Endothelial cell of umbilical vein (primary cell): ENCODE results near the gene NUP155. TPM values are rescaled to one million over a fixed set of nuclear protein-coding genes. Genes with fewer than 3 reads are reported as not detected.
A peak's percentile ranks its signal among the peaks of the same experiment; 100 is the strongest.

ENCODE experiments used
- Bru-seq: library from RNA; stranded (reverse); fragments of 400-500 nt; gene quantifications from one replicate; lab custom pipeline; 2021; lab: Mats Ljungman, UMichigan
- BruChase-seq, 2 experiments: library from RNA; stranded (reverse); fragments of 400-500 nt; gene quantifications; one replicate each; lab custom pipeline; 2021; lab: Mats Ljungman, UMichigan
- BruUV-seq: library from RNA; stranded (reverse); fragments of 400-500 nt; replicated peaks from 2 replicates; lab custom pipeline; 2021; lab: Mats Ljungman, UMichigan
- CTCF ChIA-PET: fragments of 300-600, 350-600 bp; sonication (Branson Sonifier 250); formaldehyde crosslinking; loops from one replicate; lab custom pipeline; 2021; ENCODE audit warnings: antibody characterized with exemption, inconsistent platforms; lab: Charles Lee
- POLR2A ChIA-PET: fragments of 300-600, 350-600 bp; sonication (Branson Sonifier 250); formaldehyde crosslinking; loops from one replicate; lab custom pipeline; 2021; ENCODE audit warnings: antibody characterized with exemption, inconsistent platforms; lab: Charles Lee
- DNase-seq: peaks from one replicate; pipeline ENCODE4 v3.0.0-alpha.2; 2011; ENCODE audit warnings: low read depth, low spot score
- FAIRE-seq: peaks from 2 replicates; lab custom pipeline; 2011; peaks lifted over from hg19 to GRCh38; lab: Jason Lieb, UNC
- H2AFZ ChIP-seq: 2 replicates; pipeline ENCODE4 v1.6.0; 2012; ENCODE audit warnings: low read depth, low read length, control low read depth, inconsistent platforms
- H3K27ac ChIP-seq: 2 replicates; pipeline ENCODE4 v1.5.1; 2011; ENCODE audit warnings: low read depth, mild to moderate bottlenecking, control low read depth, low read length, moderate library complexity; ENCODE audit not compliant: insufficient read depth
- H3K27me3 ChIP-seq, 2 experiments: 2 replicates each; pipeline versions ENCODE4 v1.6.0 to v1.6.1; 2011; ENCODE audit warnings: low read length in 2 of 2, mixed read lengths in 1 of 2; ENCODE audit not compliant: control insufficient read depth in 2 of 2, insufficient read depth in 2 of 2
- H3K36me3 ChIP-seq, 2 experiments: 2 replicates in 1 of 2; 3 replicates in 1 of 2; pipeline ENCODE4 v1.5.1; 2011; ENCODE audit warnings: low read length in 2 of 2, mild to moderate bottlenecking in 1 of 2, moderate library complexity in 1 of 2; ENCODE audit not compliant: control insufficient read depth in 2 of 2, insufficient read depth in 2 of 2; ENCODE audit errors: extremely low read depth in 1 of 2
- H3K4me1 ChIP-seq: 3 replicates; pipeline ENCODE4 v1.5.1; 2011; ENCODE audit warnings: mild to moderate bottlenecking, low read length; ENCODE audit not compliant: control insufficient read depth, insufficient read depth; ENCODE audit errors: extremely low read depth
- H3K4me2 ChIP-seq: 2 replicates; pipeline ENCODE4 v1.6.1; 2011; ENCODE audit warnings: low read length, control low read depth, mixed read lengths; ENCODE audit not compliant: insufficient read depth
- H3K4me3 ChIP-seq, 3 experiments: fragments of 200-600 bp in 1 of 3; sonication (generic), shearing (Covaris generic) in 1 of 3; replicated peaks in 1 of 3; 2 replicates each; pipeline ENCODE4 v1.5.1; 2011 to 2016; ENCODE audit warnings: control low read depth in 3 of 3, low read length in 3 of 3, mild to moderate bottlenecking in 2 of 3, inconsistent platforms in 1 of 3, low read depth in 1 of 3, moderate library complexity in 1 of 3; ENCODE audit not compliant: insufficient read depth in 1 of 3
- H3K79me2 ChIP-seq: 2 replicates; pipeline ENCODE4 v1.6.0; 2012; ENCODE audit warnings: low read length, inconsistent platforms; ENCODE audit not compliant: control insufficient read depth, insufficient read depth
- H3K9ac ChIP-seq: replicated peaks from 2 replicates; pipeline ENCODE3; 2011; ENCODE audit warnings: low read length, control low read depth; ENCODE audit not compliant: insufficient read depth; ENCODE audit errors: extremely low read depth
- H3K9me1 ChIP-seq: replicated peaks from 3 replicates; pipeline ENCODE4 v1.6.0; 2011; ENCODE audit warnings: mild to moderate bottlenecking, low read length; ENCODE audit not compliant: control insufficient read depth, insufficient read depth; ENCODE audit errors: extremely low read depth
- H3K9me3 ChIP-seq: replicated peaks from 2 replicates; pipeline ENCODE4 v1.5.1; 2012; ENCODE audit warnings: low read length, inconsistent platforms; ENCODE audit not compliant: control insufficient read depth, insufficient read depth
- H4K20me1 ChIP-seq: replicated peaks from 2 replicates; pipeline ENCODE3; 2011; ENCODE audit warnings: mild to moderate bottlenecking, low read length; ENCODE audit not compliant: control insufficient read depth, insufficient read depth; ENCODE audit errors: extremely low read depth
- EZH2 ChIP-seq: IDR thresholded peaks from 2 replicates; pipeline ENCODE4 v1.6.1; 2012; ENCODE audit warnings: borderline replicate concordance, low read depth, mild to moderate bottlenecking, moderate library complexity, low read length, inconsistent platforms; ENCODE audit not compliant: severe bottlenecking
- FOS ChIP-seq: IDR thresholded peaks from 2 replicates; pipeline ENCODE4 v1.6.1; 2011; ENCODE audit warnings: mild to moderate bottlenecking, low read length, moderate library complexity, borderline replicate concordance; ENCODE audit not compliant: insufficient read depth
- GATA2 ChIP-seq: IDR thresholded peaks from 2 replicates; pipeline ENCODE4 v1.7.0; 2011; ENCODE audit warnings: low read depth, mild to moderate bottlenecking, moderate library complexity, mixed read lengths, low read length; ENCODE audit not compliant: insufficient read length, insufficient read depth
- JUN ChIP-seq: IDR thresholded peaks from 2 replicates; pipeline ENCODE4 v1.6.1; 2011; ENCODE audit warnings: borderline replicate concordance, low read depth; ENCODE audit not compliant: insufficient read length, insufficient read depth
- MYC ChIP-seq: IDR thresholded peaks from one replicate; pipeline ENCODE4 v1.6.1; 2011; ENCODE audit warnings: mild to moderate bottlenecking, low read depth, low read length
- POLR2A ChIP-seq: IDR thresholded peaks from 2 replicates; pipeline ENCODE4 v1.6.1; 2012; ENCODE audit warnings: low read depth, mild to moderate bottlenecking, control low read depth, low read length
- POLR2AphosphoS5 ChIP-seq: IDR thresholded peaks from 2 replicates; pipeline ENCODE4 v1.6.1; 2012; ENCODE audit warnings: low read depth, mild to moderate bottlenecking, control low read depth, low read length, moderate library complexity; ENCODE audit not compliant: insufficient read depth
- dilution Hi-C: fragments of 300-500 bp; cut with MboI; formaldehyde crosslinking; loops from one replicate; pipeline ENCODE4 v1.15.0; 2019; ENCODE audit warnings: low sequenced_read_pairs; ENCODE audit not compliant: extremely low pct_ligation_motif_present
- intact Hi-C: fragments of 100-400 bp; cut with micrococcal nuclease; formaldehyde crosslinking; loops from one replicate; pipeline ENCODE4 v1.10.0; 2022
- long read RNA-seq: library from polyadenylated mRNA; stranded (forward); transcript quantifications from one replicate; pipeline ENCODE4 v2.0.0, GENCODE V29; 2021
- polyA minus RNA-seq, 3 experiments: library from RNA; depleted of rRNA, polyadenylated mRNA; stranded (reverse); fragments of >200 nt; gene quantifications; 1 replicate in 1 of 3; 2 replicates in 2 of 3; pipeline ENCODE4 v1.2.3, GENCODE V29; 2011
- polyA plus RNA-seq, 4 experiments: library from polyadenylated mRNA; depleted of rRNA in 3 of 4; stranded (reverse) in 3 of 4; unstranded in 1 of 4; fragments of >200 nt; gene quantifications; 2 replicates each; pipeline versions ENCODE4 v1.2.1 to v1.2.3, GENCODE V29; 2011 to 2012; ENCODE audit warnings: missing spikeins in 1 of 4
- total RNA-seq: library from RNA; stranded (reverse); gene quantifications from 2 replicates; pipeline ENCODE4 v1.2.3, GENCODE V29; 2021
- TF ChIP-seq, protein P1 (sequence below), 2 donors: IDR thresholded peaks; 1 replicate in 1 of 2; 2 replicates in 1 of 2; pipeline ENCODE4 v1.5.1; 2011; ENCODE audit warnings: low read length in 2 of 2, mild to moderate bottlenecking in 2 of 2, moderate library complexity in 2 of 2, control low read depth in 1 of 2, inconsistent platforms in 1 of 2, low read depth in 1 of 2; ENCODE audit not compliant: insufficient read depth in 1 of 2; ENCODE audit errors: extremely low read depth in 1 of 2
- TF ChIP-seq, protein P2 (sequence below): IDR thresholded peaks from 2 replicates; pipeline ENCODE4 v1.6.1; 2011; ENCODE audit not compliant: insufficient read depth, insufficient read length

NUP155 gene
- 35.5 and 36.6 TPM in 2 replicates for total RNA-seq
- polyA plus RNA-seq = 10.1 and 11.1 TPM in 2 replicates
- polyA plus RNA-seq (2011; cell fraction: cytosol; rRNA removed) = 8.7 and 9.6 TPM in 2 replicates
- 21.7 and 24.0 TPM in 2 replicates for polyA plus RNA-seq (2011; cell fraction: nucleus; rRNA removed)
- polyA plus RNA-seq (2012) = 11.8 and 22.0 TPM in 2 replicates
- polyA minus RNA-seq = 71.1 and 74.3 TPM in 2 replicates
- 113 TPM for polyA minus RNA-seq (2011; cell fraction: cytosol; rRNA and poly(A)+ RNA removed)
- polyA minus RNA-seq (2011; cell fraction: nucleus; rRNA and poly(A)+ RNA removed) = 65.8 and 87.8 TPM in 2 replicates
- Bru-seq, nascent RNA = percentile 80 among the genes with signal in this experiment
- BruChase-seq, experiment 1, labeled RNA remaining after a 6-hour chase = percentile 76 among the genes with signal in this experiment
- percentile 72 among the genes with signal in this experiment for BruChase-seq, experiment 2, labeled RNA remaining after a 2-hour chase
- long read RNA-seq, full-length matches to known transcripts = 28 of 44 reads
- long read RNA-seq, partial matches to known transcripts = 3 of 44 reads
- long read RNA-seq, other reads (novel, unspliced or antisense) = 13 of 44 reads

DNA sequence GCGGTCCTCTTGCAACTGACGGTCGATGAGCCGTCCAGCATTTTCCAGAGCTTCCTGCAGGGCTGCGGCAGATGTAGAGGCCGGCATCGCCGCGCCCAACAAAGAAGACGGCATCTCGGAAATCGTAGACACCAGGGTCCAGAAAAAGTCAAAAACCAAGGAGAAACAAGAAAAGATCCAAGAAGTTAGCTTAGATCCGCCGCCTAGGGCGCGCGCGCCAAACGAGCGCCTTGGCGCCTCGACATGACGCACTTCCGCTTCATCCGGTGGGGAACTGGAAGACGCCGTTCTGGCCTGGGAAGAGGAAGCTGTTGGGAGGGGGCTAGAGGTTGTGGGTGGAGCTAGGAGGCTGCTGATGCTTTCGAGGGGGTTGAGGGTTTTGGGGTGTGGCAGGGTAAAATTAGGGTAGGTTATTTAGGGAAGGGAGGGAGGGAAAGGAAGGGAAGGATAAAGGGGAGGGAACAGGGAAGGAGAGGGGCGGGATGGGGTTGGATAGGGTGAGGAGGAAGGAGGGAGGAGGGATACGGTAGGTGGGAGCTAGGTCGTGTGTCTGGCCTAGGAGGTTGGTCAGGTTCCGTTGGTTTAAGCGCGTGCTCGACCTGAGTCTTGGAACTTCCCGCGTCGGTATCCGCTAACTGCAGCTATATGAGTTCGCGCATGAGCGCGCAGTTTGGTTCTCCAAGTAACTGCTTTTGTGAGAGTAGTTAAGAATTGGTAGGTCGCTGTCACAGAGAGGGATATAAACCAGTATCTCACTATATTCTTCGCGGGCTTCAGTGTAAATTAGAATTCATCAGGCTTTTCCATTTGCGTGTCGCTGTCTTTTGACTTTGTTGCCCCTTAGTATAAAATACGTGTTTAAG lies at the start of gene NUP155:
Gene NUP155, minus strand, starts transcription at position 243 of the 863 bp plus-strand sequence. Its CDS starts 129 bp downstream, at position 114.
- Histone ChIP-seq H3K36me3 (no peaks in the 10 kb centered on the region), H3K4me3 (peak within 1 kb of the TSS; percentile 72 to 97 (median 88)), H3K9ac (peak within 1 kb of the TSS; percentile 98), H4K20me1 (no peaks in the 10 kb centered on the region), H3K27ac (peak within 1 kb of the TSS; percentile 97), H3K9me3 (no peaks in the 10 kb centered on the region), H3K79me2 (peaks cover 44% of the 10 kb centered on the region), H3K4me2 (peak within 1 kb of the TSS; percentile 76), H3K9me1 (no peaks in the 10 kb centered on the region), H3K27me3 (no peaks in the 10 kb centered on the region), H3K4me1 (peaks cover 16% of the 10 kb centered on the region), H2AFZ (peak within 1 kb of the TSS; percentile 64)
- CTCF ChIA-PET = interaction anchor here (0.7 to 2.2 kb wide), 6 partner anchors 8 to 822 kb away, joined by 3 to 24 read pairs (median 4); partner anchors contain the start of gene WDR70
- intact Hi-C loops = loop anchor here (1.0 to 5.0 kb wide), 3 partner anchors 8 to 184 kb away; partner anchors contain the start of genes CPLANE1 and WDR70
- BruUV-seq = no TSS peak
- DNase-seq (peak; percentile 94), FAIRE-seq (peak; percentile 93)
- dilution Hi-C loops = no loop called here
- POLR2A ChIA-PET = interaction anchor here (0.6 to 1.7 kb wide), 5 partner anchors 8 to 631 kb away, joined by 3 to 17 read pairs (median 4); partner anchors contain the start of gene WDR70
- TF ChIP-seq, protein P1, sequence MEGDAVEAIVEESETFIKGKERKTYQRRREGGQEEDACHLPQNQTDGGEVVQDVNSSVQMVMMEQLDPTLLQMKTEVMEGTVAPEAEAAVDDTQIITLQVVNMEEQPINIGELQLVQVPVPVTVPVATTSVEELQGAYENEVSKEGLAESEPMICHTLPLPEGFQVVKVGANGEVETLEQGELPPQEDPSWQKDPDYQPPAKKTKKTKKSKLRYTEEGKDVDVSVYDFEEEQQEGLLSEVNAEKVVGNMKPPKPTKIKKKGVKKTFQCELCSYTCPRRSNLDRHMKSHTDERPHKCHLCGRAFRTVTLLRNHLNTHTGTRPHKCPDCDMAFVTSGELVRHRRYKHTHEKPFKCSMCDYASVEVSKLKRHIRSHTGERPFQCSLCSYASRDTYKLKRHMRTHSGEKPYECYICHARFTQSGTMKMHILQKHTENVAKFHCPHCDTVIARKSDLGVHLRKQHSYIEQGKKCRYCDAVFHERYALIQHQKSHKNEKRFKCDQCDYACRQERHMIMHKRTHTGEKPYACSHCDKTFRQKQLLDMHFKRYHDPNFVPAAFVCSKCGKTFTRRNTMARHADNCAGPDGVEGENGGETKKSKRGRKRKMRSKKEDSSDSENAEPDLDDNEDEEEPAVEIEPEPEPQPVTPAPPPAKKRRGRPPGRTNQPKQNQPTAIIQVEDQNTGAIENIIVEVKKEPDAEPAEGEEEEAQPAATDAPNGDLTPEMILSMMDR (IDR thresholded peaks at IDR 0.05; ENCODE audit: extremely low read depth in 1 of 2, insufficient read depth in 1 of 2, low read depth in 1 of 2, low read length in 2 of 2) = no peak
- TF ChIP-seq GATA2 (no peak), EZH2 (no peak), POLR2A (peak; percentile 86), FOS (no peak), POLR2AphosphoS5 (peak; percentile 84), MYC (peak; percentile 88), JUN (no peak)
- TF ChIP-seq, protein P2, sequence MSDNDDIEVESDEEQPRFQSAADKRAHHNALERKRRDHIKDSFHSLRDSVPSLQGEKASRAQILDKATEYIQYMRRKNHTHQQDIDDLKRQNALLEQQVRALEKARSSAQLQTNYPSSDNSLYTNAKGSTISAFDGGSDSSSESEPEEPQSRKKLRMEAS = peak; percentile 48
